GM10248 (cell line): Measurements from ENCODE around the gene NOB1.
A peak's percentile ranks its signal among the peaks of the same experiment; 100 is the strongest.

ENCODE experiments used
- CTCF ChIA-PET: fragments of 300-600 bp; sonication (Branson Sonifier 250); formaldehyde crosslinking; extraction: SDS; loops from one replicate; lab custom pipeline; 2021; ENCODE audit warnings: antibody characterized with exemption; lab: Yijun Ruan, JAX
- POLR2A ChIA-PET: fragments of 350-650 bp; sonication (Branson Sonifier 250); formaldehyde crosslinking; extraction: SDS; loops from one replicate; lab custom pipeline; 2020; ENCODE audit warnings: antibody characterized with exemption; lab: Yijun Ruan, JAX
- DNase-seq: peaks from one replicate; pipeline ENCODE4 v3.0.0; 2012; ENCODE audit errors: extremely low spot score
- CTCF ChIP-seq: IDR thresholded peaks from 2 replicates; pipeline ENCODE4 v1.5.1; 2012; ENCODE audit warnings: mild to moderate bottlenecking, low read depth; ENCODE audit errors: extremely low read depth, missing control alignments, control extremely low read depth

Gene NOB1

DNA sequence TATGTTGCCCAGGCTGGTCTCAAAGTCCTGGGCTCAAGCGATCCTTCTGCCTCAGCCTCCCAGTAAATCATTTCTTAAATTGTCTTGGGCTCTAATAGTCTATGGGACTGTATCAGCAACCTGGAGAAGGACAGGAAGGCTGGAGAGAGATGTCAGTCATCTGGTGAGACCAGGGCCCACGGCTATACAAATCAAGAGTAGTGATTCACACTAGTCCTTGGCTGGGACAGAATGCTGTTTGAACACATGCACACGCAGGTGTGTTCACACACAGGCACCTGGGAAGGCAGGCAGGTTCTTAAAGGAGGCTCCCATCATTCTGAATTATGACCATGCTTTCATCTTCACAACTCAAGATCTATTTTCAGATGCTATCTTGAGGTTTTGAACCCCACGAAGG, 42.4 kb downstream of the NOB1 start:
- no peak for DNase-seq
- CTCF ChIA-PET: interaction anchor here (4.9 kb wide), 1 partner anchor 13 kb away, joined by 49 read pairs; the partner anchor contains the start of gene NQO1
- no peak for TF ChIP-seq CTCF
- POLR2A ChIA-PET: no interaction called here

GRCh38 chr16:69711115-69711740, 43.5 kb downstream of the NOB1 start:
- CTCF ChIA-PET: interaction anchor here (2.1 to 4.9 kb wide), 4 partner anchors 11 to 219 kb away, joined by 8 to 49 read pairs (median 18); partner anchors contain the start of genes NOB1 and NQO1
- no peak for TF ChIP-seq CTCF
- no peak for DNase-seq
- POLR2A ChIA-PET: interaction anchor here (0.7 kb wide), 1 partner anchor 51 kb away, joined by 4 read pairs; no protein-coding TSS in a partner anchor

DNA sequence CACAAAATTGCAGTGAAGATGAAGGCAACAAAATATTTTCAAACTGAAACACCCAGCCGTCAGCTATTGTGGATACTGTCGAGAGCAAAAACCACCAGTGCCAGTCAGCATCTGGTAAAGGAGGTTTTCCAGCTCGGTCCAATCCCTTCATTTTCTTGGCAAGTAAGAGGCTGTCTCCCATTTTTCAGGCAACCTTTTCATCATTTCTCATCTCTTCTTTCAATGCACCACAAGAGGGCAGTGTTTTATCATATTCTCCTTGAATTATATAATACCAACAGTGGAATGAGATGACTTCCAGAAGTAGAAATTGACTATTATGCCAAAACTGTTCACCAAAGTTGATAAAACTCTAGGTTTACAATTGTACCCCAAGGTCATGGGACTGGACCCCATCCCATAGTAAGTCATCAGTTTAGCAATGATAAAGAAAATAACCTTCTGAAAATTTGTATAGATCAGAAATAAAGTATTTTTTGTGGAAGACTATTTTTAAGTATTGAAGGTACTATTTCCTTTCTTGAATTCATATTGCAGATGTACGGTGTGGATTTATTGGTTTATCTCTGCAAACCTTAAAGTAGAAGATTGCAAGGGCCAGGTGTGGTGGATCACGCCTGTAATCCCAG, 45.2 kb downstream of the NOB1 start:
- peak; percentile 61 for TF ChIP-seq CTCF
- CTCF ChIA-PET: interaction anchor here (0.9 to 4.9 kb wide), 20 partner anchors 8 to 945 kb away, joined by 3 to 49 read pairs (median 4); partner anchors contain the start of genes NOB1 and NQO1
- POLR2A ChIA-PET: no interaction called here
- peak; percentile 54 for DNase-seq

DNA sequence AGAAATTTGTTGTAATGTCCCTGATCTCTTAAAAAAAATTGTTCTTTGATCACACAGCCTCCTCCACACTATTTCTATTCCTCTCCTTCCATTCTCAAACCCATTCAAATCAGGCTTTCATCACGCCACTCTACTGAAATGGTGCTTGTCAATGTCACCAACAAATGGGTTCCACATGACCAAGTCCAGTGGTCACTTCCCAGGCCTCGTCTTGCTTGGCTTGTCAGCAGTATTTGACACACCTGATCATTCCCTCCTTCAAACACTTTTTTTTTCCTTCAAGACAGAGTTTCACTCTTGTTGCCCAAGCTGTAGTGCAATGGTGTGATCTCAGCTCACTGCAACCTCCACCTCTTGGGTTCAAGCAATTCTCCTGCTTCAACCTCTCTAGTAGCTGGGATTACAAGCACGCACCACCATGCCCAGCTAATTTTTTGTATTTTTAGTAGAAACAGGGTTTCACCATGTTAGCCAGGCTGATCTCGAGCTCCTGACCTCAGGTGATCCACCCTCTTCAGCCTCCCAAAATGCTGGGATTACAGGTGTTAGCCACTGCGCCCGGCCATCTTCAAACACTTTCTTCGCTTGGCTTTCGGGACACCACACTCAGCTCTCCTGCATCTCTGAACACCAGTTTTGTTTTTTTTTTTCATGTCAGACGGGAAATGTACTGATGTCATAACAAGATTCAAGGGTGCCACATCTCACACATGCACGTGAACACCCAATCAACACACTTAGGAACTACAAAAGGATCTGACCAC, 46.6 kb downstream of the NOB1 start:
- DNase-seq: no peak
- CTCF ChIA-PET: interaction anchor here (0.6 to 4.9 kb wide), 14 partner anchors 10 to 946 kb away, joined by 3 to 49 read pairs (median 5); partner anchors contain the start of genes NOB1 and NQO1

GRCh38 chr16:69706975-69707340, 47.8 kb downstream of the NOB1 start:
- no peak for DNase-seq
- TF ChIP-seq CTCF: no peak
- POLR2A ChIA-PET: no interaction called here
- CTCF ChIA-PET: interaction anchor here (1.6 kb wide), 1 partner anchor 48 kb away, joined by 5 read pairs; the partner anchor contains the start of gene NOB1

More for the DNA sequence above, 46.6 kb downstream of the NOB1 start:
- POLR2A ChIA-PET: no interaction called here
- TF ChIP-seq CTCF: no peak

DNA sequence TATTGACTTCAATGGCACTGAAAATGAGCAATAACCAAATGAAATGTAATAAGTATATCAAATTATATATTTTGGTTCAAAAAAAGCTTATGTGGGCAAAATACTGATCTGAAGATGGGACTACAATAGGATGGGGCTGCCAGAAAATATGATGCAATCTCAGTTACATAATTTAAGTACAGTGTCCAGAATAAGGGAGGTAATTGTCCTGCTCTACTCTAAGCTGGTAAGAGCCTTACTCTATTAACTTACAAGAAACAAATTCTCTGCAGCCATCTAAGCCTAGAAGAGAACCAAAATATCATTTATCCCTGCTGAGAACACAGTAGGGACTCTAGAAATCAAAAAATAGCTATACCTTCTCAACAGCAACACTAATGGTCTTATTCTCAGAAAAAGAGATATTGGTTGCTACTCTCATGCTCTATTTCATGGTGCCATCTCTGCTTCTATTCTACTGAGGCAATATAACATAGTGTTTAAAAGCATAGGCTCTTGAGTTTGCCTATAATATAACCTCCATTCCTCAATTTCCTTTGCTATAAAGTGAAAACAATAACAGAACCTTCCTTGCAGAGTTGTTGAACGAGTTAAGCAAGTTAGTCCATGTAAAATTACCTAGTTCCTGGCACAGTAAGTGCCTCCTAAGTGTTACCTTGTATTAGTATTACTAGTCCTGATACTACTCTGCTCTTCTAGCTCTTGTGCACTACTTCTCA, 48.3 kb downstream of the NOB1 start:
- ChIA-PET CTCF (interaction anchor here (1.1 to 1.7 kb wide), 3 partner anchors 16 to 48 kb away, joined by 3 to 5 read pairs (median 3); partner anchors contain the start of gene NOB1), POLR2A (no interaction called here)
- no peak for TF ChIP-seq CTCF
- DNase-seq: no peak
